RWPE2 (cell line): ENCODE results near the gene TMEM208.

ENCODE experiments used
- ATAC-seq: fragments of 200-7000 bp; cut with Tn5 transposase; 3 replicates; pipeline ENCODE4 v1.9.1; 2021; ENCODE audit warnings: low read depth
- DNase-seq: peaks from one replicate; pipeline ENCODE4 v3.0.0-alpha.2; 2020; ENCODE audit warnings: low spot score
- H3K27ac ChIP-seq: fragments of 450-650 bp; 2 replicates; pipeline ENCODE4 v1.5.1; 2017; ENCODE audit warnings: mild to moderate bottlenecking; ENCODE audit not compliant: poor library complexity, severe bottlenecking
- H3K27me3 ChIP-seq: fragments of 250-450 bp; sonication (Bioruptor Pico); 2 replicates; pipeline ENCODE4 v1.5.1; 2021; ENCODE audit warnings: mild to moderate bottlenecking, moderate library complexity; ENCODE audit not compliant: insufficient read depth, poor library complexity, severe bottlenecking
- H3K36me3 ChIP-seq: fragments of 250-450 bp; sonication (Bioruptor Pico); 2 replicates; pipeline ENCODE4 v1.5.1; 2020; ENCODE audit warnings: low read depth, mild to moderate bottlenecking, moderate library complexity
- H3K4me1 ChIP-seq: fragments of 250-450 bp; sonication (Bioruptor Pico); 2 replicates; pipeline ENCODE4 v1.5.1; 2021; ENCODE audit warnings: mild to moderate bottlenecking, moderate library complexity; ENCODE audit not compliant: insufficient read depth, poor library complexity, severe bottlenecking
- H3K4me3 ChIP-seq: fragments of 250-450 bp; sonication (Bioruptor Pico); 2 replicates; pipeline ENCODE4 v1.5.1; 2021; ENCODE audit warnings: mild to moderate bottlenecking, moderate library complexity; ENCODE audit not compliant: severe bottlenecking
- H3K9me3 ChIP-seq: fragments of 250-450 bp; sonication (Bioruptor Pico); 2 replicates; pipeline ENCODE4 v1.5.1; 2021; ENCODE audit warnings: mild to moderate bottlenecking, moderate library complexity; ENCODE audit not compliant: severe bottlenecking
- CTCF ChIP-seq: fragments of 450-650 bp; IDR thresholded peaks from one replicate; pipeline ENCODE4 v1.5.1; 2017; ENCODE audit warnings: mild to moderate bottlenecking, moderate library complexity; ENCODE audit not compliant: poor library complexity, severe bottlenecking

TMEM208 gene

GRCh38 chr16:67235816-67236562, 9.1 kb downstream of the TMEM208 start:
- H3K4me1 ChIP-seq: peaks cover 10% of the 10 kb centered on the region

GRCh38 chr16:67236563-67237395, 9.8 kb downstream of the TMEM208 start:
- H3K27ac ChIP-seq: no peak overlapping the region
- H3K4me3 ChIP-seq: no peak overlapping the region
- no peaks in the 10 kb centered on the region for H3K27me3 ChIP-seq
- peak; percentile 85 for DNase-seq
- peaks cover 18% of the 10 kb centered on the region for H3K4me1 ChIP-seq
- no peak for TF ChIP-seq CTCF
- peaks cover 86% of the 10 kb centered on the region for H3K36me3 ChIP-seq
- no peaks in the 10 kb centered on the region for H3K9me3 ChIP-seq
- ATAC-seq: peak; percentile 53

More at GRCh38 chr16:67235816-67236562, 9.1 kb downstream of the TMEM208 start:
- DNase-seq: no peak
- H3K4me3 ChIP-seq: no peak overlapping the region
- no peak for TF ChIP-seq CTCF
- H3K9me3 ChIP-seq: no peaks in the 10 kb centered on the region
- H3K27me3 ChIP-seq: no peaks in the 10 kb centered on the region
- no peak overlapping the region for H3K27ac ChIP-seq
- no peak for ATAC-seq
- H3K36me3 ChIP-seq: peaks cover 94% of the 10 kb centered on the region

- Histone ChIP-seq H3K36me3 (peaks cover 82% of the 10 kb centered on the region), H3K9me3 (no peaks in the 10 kb centered on the region), H3K4me3 (no peak overlapping the region), H3K27ac (no peak overlapping the region), H3K27me3 (no peaks in the 10 kb centered on the region), H3K4me1 (peaks cover 27% of the 10 kb centered on the region)
- no peak for TF ChIP-seq CTCF
- ATAC-seq (no peak), DNase-seq (peak; percentile 67)
These were observed 10.7 kb downstream of the TMEM208 start for GRCh38 chr16:67237396-67238277.

- Histone ChIP-seq H3K27ac (no peak overlapping the region), H3K4me1 (peaks cover 32% of the 10 kb centered on the region), H3K36me3 (peaks cover 77% of the 10 kb centered on the region), H3K4me3 (no peak overlapping the region), H3K27me3 (no peaks in the 10 kb centered on the region), H3K9me3 (no peaks in the 10 kb centered on the region)
- TF ChIP-seq CTCF: no peak
- ATAC-seq: no peak
- no peak for DNase-seq
These were observed 11.3 kb downstream of the TMEM208 start for GRCh38 chr16:67238278-67238575.
